HuH-7 (cell line): Measurements from ENCODE around the gene AFF2.

Experiments used
- DNase-seq: peaks from one replicate; pipeline ENCODE4 v3.0.0; 2011; ENCODE audit warnings: low spot score

The AFF2 gene

GRCh38 chrX:148588649-148589310 lies 88.4 kb downstream of the AFF2 start:
- no peak for DNase-seq

GRCh38 chrX:148592595-148592994 lies 92.2 kb downstream of the AFF2 start:
- no peak for DNase-seq

GRCh38 chrX:148593146-148593545 lies 92.7 kb downstream of the AFF2 start:
- no peak for DNase-seq

DNA sequence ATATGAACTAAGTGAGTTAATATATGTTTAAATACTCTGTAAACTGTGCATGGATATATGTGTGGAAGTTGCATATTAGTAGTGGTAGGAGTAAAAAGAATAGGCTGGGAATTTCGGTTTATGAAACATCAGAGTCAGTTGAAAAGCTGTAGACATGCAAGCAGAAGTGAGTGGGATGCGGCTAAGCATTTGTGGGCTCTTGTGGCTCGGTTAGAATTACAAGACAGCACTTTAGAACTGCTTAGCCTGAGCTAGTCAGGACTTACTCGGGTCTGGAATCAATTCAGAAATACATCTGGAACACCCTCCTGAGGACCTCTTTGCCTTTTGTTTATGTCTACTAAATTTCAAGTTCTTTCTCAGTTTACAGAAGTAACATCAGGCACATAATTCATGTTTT lies 93.6 kb downstream of the AFF2 start:
- DNase-seq, result no peak

- DNase-seq, result no peak
Measured at GRCh38 chrX:148599404-148599803, 99.0 kb downstream of the AFF2 start.

DNA sequence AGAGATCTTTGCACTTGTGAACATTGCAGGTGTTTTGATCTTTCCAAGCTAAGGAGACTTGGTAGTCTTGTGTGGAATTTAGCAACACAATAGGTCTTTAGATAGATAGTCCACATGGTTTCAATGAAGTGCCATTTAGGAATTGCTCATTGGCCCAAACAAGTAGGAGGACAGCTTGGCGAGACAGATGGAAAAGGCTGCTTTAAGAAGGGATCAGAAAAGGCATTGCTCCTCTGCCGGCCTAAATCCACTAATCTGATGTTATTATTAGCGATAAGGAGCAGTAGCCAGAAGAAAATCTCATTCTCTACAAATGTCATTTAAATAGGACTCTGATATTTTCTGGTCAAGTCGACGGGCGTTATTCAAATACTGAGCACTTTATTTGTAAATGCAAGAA lies 99.7 kb downstream of the AFF2 start:
- no peak for DNase-seq

GRCh38 chrX:148600581-148600980 lies 100.2 kb downstream of the AFF2 start:
- DNase-seq, result no peak

DNA sequence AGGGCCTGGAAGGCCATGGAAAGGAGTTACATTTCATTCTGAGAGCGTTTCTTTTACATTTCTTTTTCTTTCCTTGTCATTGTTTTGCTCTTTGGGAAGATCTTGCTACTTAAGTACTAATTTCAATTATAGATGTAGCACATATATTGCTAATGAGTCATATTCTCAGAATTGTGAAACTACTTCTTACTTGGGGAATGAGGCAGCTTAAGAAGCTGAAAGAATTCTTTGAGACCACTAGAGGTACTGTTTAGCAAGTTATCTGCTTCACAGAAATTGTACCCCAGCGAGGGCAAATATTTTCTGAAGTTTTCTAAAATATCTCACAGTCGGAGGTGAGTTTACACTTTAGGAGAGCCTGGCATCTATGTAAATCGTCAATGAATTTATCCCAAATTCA lies 100.6 kb downstream of the AFF2 start:
- DNase-seq, result no peak

- no peak for DNase-seq
Measured at GRCh38 chrX:148609515-148610327, 109.3 kb downstream of the AFF2 start.

GRCh38 chrX:148610328-148610698 lies 109.9 kb downstream of the AFF2 start:
- DNase-seq, result no peak

DNA sequence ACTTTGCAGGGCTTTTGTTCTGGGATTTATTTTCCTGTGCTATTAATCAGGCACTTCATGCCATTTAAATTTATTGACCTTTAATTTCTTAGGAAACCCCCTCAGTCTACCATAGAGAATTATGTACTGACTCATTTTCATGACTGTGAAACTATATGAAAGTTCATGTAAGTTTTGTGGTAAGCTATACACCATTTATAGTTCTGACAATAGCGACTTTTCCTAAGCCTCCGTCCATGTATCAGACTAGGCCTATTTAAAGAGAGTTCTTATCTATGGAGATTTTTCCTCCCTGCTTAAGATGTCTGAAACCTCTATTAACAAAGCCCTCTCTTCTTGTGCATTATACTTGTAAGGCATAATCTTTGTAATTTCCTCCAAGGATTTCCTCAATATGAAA lies 111.6 kb downstream of the AFF2 start:
- no peak for DNase-seq

DNA sequence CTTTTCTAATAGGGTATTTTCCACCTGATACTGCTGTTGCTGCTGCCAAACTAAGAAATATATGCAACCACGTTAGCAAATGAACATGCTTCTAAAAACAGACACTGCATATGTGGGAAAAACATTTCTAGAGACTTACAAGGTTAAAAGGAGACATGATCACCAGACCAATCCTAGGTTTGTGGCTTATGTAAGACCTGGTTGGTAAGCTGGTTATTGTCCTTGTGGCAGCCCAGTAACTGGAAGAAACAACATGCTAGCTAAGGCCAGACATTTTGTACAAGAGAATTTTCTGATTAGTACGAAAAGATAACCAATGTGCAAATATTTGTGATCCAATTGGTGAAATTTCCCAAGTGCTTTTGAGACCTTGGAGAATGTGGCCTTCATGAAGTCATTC lies 112.0 kb downstream of the AFF2 start:
- no peak for DNase-seq

GRCh38 chrX:148613636-148614035 lies 113.2 kb downstream of the AFF2 start:
- DNase-seq, result no peak

DNA sequence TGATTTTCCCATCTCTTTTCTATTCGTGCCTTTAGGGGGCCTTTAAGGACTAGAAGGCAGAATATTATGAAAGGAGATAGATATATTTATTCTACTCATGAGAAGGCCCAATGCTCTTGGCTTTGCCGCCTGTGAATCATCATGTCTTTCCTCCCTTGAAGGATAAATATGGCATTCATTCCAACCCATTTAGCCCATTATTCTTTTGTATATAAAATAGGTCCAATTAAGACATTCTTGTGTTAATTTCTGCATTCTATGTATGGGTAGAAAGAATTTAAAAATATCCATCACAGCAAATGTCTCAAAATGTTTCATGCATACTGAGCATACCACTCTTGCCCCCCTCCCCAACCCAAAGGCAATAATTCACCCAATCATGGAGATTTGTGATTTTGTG lies 115.1 kb downstream of the AFF2 start:
- DNase-seq, result no peak

- no peak for DNase-seq
Measured at GRCh38 chrX:148618470-148619445, 118.3 kb downstream of the AFF2 start.

DNA sequence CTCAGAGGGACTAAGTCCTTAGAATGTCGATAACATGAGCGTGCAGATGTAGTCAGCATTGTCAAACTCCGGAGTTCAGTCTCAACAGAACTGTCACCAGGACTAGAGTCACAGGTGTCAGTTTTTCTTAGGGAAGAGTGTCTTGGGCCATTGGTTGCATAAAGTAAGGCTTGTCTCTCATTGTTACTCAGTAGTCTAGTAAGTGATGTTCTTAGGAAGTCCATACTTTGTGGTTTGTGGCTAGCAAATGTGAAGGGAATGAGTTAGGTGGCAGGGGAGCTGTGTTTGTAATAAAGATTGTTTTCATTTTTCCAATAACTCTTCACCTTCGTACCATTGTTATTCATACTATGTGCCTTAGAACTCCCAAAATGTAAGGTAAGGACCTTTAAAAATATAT lies 119.6 kb downstream of the AFF2 start:
- no peak for DNase-seq

GRCh38 chrX:148624951-148625474 lies 124.6 kb downstream of the AFF2 start:
- DNase-seq, result no peak

- no peak for DNase-seq
Measured at GRCh38 chrX:148628621-148629020, 128.2 kb downstream of the AFF2 start.

GRCh38 chrX:148629434-148629833 lies 129.0 kb downstream of the AFF2 start:
- DNase-seq, result no peak

DNA sequence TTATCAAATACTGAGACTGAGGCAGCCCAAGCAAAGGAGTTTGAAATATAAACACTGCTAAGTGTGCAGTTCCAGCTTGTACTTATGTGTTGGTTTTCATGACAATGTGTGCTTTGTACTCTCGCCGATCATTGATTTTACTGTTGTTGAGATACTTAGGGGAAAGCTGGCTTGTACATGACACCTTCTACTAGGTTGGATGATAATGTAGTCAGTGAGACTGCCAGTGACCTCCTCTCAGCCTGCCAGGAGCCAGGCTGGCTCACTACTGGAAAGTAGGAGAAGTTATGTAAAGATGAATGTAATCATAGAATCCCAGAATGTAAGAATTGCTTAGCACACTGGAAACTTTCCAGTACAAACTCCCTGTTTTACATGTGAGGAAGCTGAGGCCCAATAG lies 132.0 kb downstream of the AFF2 start:
- no peak for DNase-seq

- DNase-seq, result no peak
Measured at GRCh38 chrX:148633218-148633908, 132.9 kb downstream of the AFF2 start.

GRCh38 chrX:148634591-148634990 lies 134.2 kb downstream of the AFF2 start:
- DNase-seq, result no peak
